HG02885 (cell line): Measurements from ENCODE around the gene XRCC4.

ENCODE experiments used
- ATAC-seq: cut with Tn5 transposase; IDR thresholded peaks from one replicate; pipeline ENCODE4 v1.9.1; 2021; ENCODE audit warnings: mild to moderate bottlenecking; ENCODE audit not compliant: unreplicated experiment, poor library complexity

The XRCC4 gene

DNA sequence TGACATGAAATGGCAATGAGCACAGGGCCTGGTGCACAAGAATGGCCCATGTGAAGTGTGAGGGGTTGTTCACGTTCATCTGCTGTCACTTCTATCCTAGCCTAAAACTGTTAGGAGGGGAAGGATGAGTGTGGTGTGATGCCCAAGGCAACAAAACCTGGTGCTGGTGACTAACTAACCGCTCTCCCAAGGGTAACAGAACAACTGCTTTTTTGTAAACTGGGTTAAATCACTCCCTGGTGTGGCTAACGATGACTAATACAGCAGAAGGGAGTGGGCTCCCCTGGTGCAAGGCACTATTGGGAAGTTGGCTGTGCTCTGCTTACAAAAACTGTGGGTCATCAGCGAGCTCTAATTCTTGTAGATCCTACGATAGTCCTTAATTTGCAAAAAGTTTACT lies 291.0 kb downstream of the XRCC4 start:
- ATAC-seq: peak; percentile 42

DNA sequence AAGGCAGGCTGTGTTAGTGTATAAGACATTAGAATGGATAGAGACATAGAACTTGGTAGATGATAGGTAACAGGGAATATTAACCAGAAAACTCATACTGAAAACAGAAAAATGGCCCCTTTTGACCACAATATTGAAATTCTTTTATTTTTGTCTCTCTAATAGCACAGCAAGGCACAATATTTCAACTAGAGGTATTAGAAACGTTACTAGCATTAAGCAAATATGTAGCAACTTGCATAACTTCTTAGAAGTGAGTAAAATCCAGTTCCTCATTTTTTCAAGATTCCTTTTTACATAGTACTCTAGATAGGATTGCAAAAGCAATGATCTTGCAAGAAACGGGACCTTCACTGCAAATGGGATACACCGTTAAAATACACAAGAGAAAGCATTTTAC lies 291.5 kb downstream of the XRCC4 start:
- ATAC-seq: peak; percentile 47

DNA sequence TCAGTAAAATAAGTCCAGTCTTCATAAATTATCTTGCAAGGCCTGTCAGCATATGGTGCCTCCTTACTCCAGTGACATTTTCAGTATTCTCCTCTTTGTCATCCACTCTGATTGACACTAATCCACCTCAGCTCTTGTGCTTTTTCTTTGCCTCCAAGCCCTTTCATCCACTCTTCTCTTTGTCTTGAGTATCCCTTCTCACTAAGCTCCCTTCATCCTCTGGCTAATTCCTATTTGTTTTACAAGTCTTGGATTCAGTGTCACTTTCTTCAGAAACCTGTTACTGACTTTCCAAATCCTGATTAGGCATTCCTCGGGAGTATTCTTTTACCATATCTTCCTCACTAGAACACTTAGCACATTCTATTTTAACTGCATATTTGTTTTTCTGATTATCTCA lies 293.6 kb downstream of the XRCC4 start:
- no peak for ATAC-seq

DNA sequence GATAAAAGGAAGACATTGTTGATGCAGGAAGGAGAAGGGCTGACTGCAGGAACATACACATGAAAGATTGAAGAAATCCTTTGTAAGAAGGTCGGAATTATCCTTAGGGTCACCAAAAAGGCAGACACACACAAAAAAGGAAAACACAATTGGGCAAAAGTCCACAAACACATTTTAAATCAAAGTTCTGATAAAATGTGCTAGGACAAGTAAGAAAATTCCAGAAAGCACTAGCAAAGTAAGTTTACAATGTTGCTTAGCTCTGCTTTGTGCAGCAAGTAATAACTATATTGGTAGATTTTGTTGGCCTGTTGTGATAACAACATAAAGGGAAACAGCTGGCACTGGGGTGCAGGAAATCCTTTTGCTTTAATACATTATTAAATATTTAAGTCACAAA lies 294.4 kb downstream of the XRCC4 start:
- no peak for ATAC-seq

DNA sequence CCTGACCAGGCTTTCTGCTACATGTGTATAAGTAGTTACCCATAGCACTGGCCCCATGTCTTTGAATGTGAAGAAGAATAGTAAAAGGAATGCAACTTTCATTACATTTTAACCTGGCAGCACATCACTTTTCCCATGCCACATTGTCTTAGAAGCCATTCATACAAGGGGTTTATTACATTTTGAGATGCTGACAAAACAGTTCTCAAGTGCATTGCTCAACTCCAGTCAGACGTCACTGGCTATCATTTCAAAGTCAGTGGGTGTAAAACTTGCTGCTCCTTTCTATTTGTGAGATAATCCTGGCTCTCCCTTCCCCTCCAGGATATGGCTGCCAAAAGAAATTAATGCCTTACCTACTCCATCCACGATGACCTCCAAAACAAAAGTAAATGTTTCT lies 297.2 kb downstream of the XRCC4 start:
- no peak for ATAC-seq

DNA sequence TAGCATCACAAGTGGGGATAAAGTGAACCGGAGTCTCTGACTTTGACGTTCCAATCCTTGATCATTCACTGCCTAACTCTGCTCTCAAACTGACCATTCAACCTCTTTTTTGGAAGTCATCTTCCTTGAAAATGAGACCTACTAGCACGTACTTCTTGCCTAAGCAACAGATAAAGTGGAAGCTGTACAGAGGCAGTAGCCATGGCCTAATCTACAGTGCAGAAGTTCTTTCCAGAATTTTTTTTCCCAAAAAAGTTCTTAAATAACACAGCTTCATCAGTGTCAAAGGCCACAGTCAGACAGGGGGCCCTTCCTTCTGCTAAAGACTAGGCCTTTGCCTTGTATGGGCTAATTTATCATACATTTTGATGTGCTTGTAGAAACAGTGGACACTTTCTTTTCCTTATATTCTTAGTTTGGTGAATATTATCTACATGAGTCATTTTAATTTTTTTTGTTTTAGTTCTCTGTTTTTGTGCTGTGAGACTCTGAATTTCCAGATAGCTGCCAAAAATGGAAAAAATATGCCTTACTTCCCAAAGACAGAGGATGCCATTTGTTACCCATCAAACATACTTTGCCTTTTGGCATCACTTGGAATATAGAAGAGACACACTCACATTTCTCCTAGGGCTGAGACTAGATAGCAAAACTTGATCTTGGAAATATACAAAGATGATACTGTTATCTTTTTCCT lies 297.9 kb downstream of the XRCC4 start:
- no peak for ATAC-seq

- no peak for ATAC-seq
Observed at GRCh38 chr5:83376461-83376860, 299.1 kb downstream of the XRCC4 start.

DNA sequence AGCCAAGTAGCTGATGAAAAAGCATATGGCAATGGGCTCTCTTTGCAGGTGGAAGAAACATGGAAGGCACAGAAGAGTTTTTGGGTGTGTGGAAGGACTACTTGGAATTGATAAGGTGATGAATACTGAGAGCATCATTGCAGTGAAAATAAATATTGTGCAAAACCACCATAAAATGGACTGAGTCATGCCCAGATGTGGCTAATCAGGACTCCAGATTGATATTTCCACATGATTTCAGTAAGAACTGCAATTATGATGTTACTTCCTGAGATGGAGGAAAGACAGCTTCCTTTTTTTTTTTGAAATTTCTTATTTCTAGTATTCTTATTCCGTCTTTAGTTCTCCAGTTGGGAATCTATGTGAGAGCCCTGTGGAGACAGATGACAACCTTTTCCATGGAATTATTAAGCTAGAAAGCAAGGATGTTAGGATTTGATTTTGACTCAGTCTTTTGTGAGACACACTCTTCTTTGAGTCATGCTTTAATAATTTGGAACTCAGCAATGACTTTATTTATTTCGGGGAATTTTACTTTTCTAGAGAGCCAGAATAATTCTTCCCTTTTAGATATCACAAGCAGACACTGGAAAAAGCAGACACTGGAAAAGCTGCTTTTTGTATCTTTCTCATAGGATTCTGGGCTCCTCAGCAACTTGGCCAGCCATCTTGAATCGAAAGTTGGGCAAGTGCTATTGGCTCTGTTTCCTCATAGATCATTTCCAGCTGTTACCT lies 300.0 kb downstream of the XRCC4 start:
- ATAC-seq: no peak

DNA sequence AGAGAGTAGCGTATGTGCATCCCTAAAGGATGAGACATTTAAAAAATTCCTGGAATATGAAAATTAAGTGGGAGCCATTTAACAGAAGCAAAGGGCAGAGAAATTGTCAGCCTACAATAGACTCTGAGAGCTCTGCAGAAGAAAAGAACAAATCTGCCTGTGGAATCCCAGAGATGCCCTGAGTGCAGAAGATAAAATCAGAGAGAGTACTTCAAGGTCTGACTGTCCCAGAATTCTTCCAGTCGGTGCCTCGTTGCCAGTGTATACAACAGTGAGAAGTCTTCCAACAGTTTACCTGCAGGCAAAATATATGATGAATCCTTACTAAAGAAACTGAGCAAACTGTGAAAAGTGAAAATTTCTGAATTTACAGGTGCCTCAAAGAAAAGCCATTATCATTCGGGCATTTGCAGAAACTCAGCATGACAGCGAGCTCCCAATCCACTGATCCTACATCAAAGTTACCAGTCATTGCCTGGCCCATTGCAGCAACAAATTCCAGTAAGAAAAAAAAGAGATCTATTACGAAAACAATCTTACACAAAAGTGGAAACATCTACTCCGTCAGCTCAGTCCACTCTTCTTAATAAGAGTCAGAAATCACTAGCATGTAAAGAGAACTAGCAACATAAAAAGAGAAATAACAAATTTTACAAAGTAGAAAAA lies 301.4 kb downstream of the XRCC4 start:
- ATAC-seq: no peak

DNA sequence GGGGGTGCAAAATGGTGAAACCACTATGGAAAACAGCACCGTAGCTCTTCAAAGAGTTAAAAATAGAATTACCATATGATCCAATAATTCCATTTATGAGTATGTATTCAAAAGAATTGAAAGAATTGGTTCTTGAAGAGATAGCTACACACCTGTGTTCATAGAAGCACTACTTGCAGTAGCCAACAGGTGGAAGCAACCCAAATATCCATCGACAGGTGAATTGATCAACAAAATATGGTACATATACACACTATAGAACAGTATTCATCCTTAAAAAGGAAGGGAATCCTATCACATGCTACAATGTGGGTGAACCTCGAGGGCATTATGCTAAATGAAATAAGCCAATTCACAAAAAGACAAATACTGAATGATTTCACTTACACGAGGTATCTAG lies 308.5 kb downstream of the XRCC4 start:
- ATAC-seq: no peak

DNA sequence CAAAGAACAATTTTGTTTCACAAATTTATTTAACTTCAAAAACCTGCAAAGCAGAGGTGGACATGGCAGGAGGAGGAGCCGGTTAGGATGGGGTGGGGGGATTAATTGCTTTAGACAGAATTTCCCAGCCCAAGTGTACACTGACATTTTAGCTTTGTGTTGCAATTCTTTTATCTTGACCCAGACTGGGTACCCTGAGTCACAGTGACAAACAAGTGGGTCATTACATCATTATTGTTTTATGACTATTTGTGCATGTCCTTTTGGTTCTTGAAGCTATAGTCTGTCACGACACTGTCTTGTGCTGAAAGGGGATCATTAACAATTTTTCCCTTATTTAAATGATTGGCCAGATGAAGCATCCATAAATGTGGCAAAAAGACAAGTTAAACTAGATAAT lies 309.7 kb downstream of the XRCC4 start:
- ATAC-seq: no peak

DNA sequence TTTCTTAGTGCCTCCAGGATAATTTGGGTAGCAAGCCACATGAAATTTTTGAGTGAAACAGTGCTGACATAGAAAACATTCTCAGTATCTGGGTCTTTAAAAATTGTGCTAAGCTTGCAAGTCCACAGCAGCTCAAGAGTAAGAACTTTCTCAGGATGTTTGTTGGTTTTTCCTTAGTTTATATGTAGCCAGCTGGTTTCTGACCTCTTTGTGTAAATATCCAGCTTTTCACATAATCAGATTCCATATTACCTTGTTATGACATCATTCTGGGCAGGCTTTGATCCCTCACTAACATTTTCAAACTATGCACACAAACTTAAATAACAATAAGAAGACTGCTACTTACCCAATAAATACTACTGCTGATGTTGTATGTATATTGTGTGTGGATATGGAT lies 311.3 kb downstream of the XRCC4 start:
- ATAC-seq: no peak

DNA sequence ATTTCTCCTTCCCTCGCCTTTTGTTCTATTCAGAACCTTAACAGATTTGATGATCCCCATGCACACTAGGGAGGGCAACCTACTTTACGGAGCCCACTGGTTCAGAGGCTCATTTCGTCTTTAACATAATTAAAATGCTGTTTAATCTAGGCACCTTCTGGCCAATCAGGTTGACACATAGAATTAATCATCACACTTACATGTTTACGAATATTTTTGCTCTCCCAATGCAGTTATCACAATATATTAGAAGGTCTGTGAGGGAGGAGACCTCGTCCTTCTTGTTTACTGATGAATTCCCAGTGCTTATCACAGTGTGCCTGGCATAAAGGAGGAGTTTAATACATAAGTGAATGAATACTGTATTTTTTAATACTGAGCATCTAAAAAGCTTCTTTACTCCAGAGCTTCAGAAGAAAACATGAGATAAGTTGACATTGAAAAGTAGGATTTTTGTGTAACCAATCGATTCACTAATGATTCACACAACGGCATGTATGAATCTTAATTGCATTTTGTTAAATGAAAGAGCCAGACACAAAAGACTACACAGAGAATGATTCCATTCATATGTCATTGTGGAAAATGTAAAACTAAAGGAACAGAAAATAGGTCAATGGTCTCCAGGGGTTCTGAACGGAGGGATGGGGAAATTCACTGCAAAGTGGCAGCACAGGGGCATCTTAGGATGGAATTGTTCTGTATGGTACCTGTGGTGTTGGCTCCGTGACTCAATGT lies 315.6 kb downstream of the XRCC4 start:
- ATAC-seq: no peak

- ATAC-seq: no peak
Observed at GRCh38 chr5:83393504-83393866, 316.1 kb downstream of the XRCC4 start.

DNA sequence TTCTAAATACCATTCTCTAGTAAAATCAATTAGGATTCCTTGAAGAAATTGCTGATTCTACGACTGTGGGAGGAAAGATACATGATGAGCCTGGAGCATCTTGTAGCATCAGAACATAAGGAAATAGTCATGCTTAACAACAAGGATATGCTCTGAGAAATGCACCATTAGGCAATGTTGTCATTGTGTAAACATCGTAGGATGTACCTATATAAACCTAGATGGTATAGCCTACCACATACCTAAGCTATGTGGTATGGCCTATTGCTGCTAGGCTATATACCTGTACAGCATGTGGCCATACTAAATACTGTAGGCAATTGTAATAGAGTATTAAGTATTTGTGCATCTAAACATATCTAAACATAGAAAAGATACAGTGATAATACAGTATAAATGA lies 316.8 kb downstream of the XRCC4 start:
- ATAC-seq: no peak

- ATAC-seq: no peak
Observed at GRCh38 chr5:83396662-83397061, 319.3 kb downstream of the XRCC4 start.

DNA sequence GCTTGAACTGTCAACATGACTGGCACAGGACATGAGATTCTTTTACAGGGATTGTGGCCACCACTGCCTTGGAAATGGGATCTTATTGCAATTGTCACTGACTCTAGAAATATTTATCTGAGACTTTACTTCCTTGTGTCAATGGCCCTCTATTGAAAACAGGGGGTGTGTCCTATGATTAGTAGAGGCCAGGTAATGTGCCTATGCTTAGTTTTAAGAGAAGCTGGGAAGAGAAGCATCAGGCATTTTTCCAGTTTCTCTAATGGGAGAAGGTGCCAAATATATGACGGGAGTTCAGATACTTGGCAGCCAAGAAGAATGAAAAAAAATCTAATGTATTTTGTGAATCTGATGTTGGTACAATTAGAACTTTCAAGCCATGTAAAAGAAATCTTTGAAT lies 320.3 kb downstream of the XRCC4 start:
- no peak for ATAC-seq

GRCh38 chr5:83400241-83400640 lies 322.9 kb downstream of the XRCC4 start:
- ATAC-seq: no peak

GRCh38 chr5:83400701-83401100 lies 323.4 kb downstream of the XRCC4 start:
- no peak for ATAC-seq

DNA sequence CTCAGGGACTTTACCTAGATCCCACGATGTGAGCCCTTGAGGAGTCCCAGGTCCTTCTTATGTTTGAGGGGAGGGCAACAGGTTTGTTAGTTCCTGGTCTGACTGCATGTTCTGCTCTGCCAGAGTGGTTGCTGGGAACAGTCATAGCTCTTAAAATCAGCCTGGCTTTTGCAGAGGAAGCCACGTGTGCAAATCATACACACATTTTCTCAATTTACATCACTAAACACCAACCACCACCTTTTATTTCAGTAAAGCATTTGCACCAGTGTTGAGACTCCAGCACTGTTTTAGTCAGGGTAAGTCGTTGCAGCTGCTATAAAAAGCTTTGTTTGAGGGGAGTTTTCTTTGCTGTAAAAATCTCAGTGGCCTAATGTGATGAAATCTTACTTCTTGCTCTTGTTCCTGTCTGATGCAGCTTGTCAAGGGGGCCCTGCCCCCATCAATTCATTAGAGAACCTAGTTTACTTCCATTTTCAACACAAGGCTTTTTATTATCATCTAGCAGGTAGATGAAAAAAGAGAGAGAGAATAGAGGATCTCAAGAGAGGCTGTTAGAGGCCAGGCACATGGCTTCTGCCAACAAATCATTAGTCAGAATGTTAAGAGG lies 323.9 kb downstream of the XRCC4 start:
- peak; percentile 65 for ATAC-seq

- no peak for ATAC-seq
Observed at GRCh38 chr5:83401775-83402174, 324.4 kb downstream of the XRCC4 start.
